Heart left ventricle (tissue), 16 donors: ENCODE measurements around the gene SERINC3. TPM values are rescaled to one million over a fixed set of nuclear protein-coding genes. Genes with fewer than 3 reads are reported as not detected.

Source experiments
- ATAC-seq, 4 donors: fragments of 200-7000 bp; cut with Tn5 transposase; one replicate each; pipeline ENCODE4 v1.9.1; 2020 to 2022; ENCODE audit warnings: moderate library complexity in 4 of 4, mild to moderate bottlenecking in 3 of 4, moderate number of reproducible peaks in 1 of 4
- DNase-seq, 5 donors: peaks; one replicate each; pipeline ENCODE4 v3.0.0-alpha.2; 2020
- H3K27ac ChIP-seq, 12 donors: fragments of 200-600 bp; sonication (generic) in 4 of 12; one replicate each; pipeline versions ENCODE4 v1.5.0 to v1.8.0; 2016 to 2022; ENCODE audit warnings: mild to moderate bottlenecking in 2 of 12
- H3K27me3 ChIP-seq, 9 donors: fragments of 200-600 bp; sonication (generic) in 2 of 9; one replicate each; pipeline versions ENCODE4 v1.5.1 to v1.8.0; 2016 to 2022; ENCODE audit warnings: mild to moderate bottlenecking in 3 of 9
- H3K36me3 ChIP-seq, 9 donors: fragments of 200-600 bp; sonication (generic) in 2 of 9; one replicate each; pipeline versions ENCODE4 v1.5.0 to v1.8.0; 2018 to 2022; ENCODE audit warnings: mild to moderate bottlenecking in 2 of 9
- H3K4me1 ChIP-seq, 12 donors: fragments of 200-600 bp; sonication (generic) in 4 of 12; one replicate each; pipeline versions ENCODE4 v1.5.0 to v1.8.0; 2016 to 2022; ENCODE audit warnings: mild to moderate bottlenecking in 3 of 12
- H3K4me3 ChIP-seq, 12 donors: fragments of 200-600 bp; sonication (generic) in 4 of 12; one replicate each; pipeline versions ENCODE4 v1.5.0 to v1.8.0; 2017 to 2022; ENCODE audit warnings: mild to moderate bottlenecking in 9 of 12, moderate library complexity in 4 of 12
- H3K9me3 ChIP-seq, 12 donors: fragments of 200-600 bp; sonication (generic) in 4 of 12; one replicate each; pipeline versions ENCODE4 v1.5.0 to v1.8.0; 2016 to 2022; ENCODE audit warnings: mild to moderate bottlenecking in 1 of 12
- POLR2A ChIP-seq, 2 donors: fragments of 450-650 bp; IDR thresholded peaks; one replicate each; pipeline ENCODE4 v1.6.1; 2017; ENCODE audit warnings: antibody characterized with exemption in 2 of 2, mild to moderate bottlenecking in 2 of 2, moderate library complexity in 2 of 2
- WGBS, 4 donors: extraction: QIAGEN DNeasy Blood & Tissue Kit in 2 of 4; methylation state at CpG; one replicate each; pipeline versions ENCODE4 v1.1.5 to v1.1.7; 2013 to 2018; 5-methylcytosine and 5-hydroxymethylcytosine counted together
- intact Hi-C, 10 donors: fragments of 100-400 bp; cut with DNase I; formaldehyde crosslinking; loops; one replicate each; pipeline versions ENCODE4 v1.11.1 to v1.14.2; 2022
- polyA plus RNA-seq, 2 donors: library from polyadenylated mRNA; stranded (reverse); fragments of 200-250 nt; gene quantifications; one replicate each; pipeline ENCODE4 v1.2.3, GENCODE V29; 2013
- total RNA-seq, 9 donors: library from RNA; depleted of rRNA in 2 of 9; stranded (reverse); fragments of >200 nt in 2 of 9; fragmentation: NEBNext Ultra II Directional in 3 of 9; extraction: Animal tissue kit (Norgen Biotek cat#: 25700) in 3 of 9; gene quantifications; one replicate each; pipeline versions ENCODE4 v1.1.0 to v1.2.4, GENCODE V29; 2016 to 2023
- TF ChIP-seq, protein P1 (sequence below), 12 donors: fragments of 200-600 bp; sonication (generic) in 4 of 12; IDR thresholded peaks; one replicate each; pipeline versions ENCODE4 v1.5.0 to v1.8.0; 2018 to 2022; ENCODE audit warnings: antibody characterized with exemption in 12 of 12, mild to moderate bottlenecking in 5 of 12
- donor health status: ischemic (EF 13 %, LVEDD 7.1; RV severe dilation, severe dysfunction).
- donor health status: healthy with polysubstance abuse.
- donor health status: DM: no; HTN: yes; CAD: no.
- donor health status: DM: no; HTN: no; CAD: no.
- donor health status: ischemic (EF 25% LVEDD 6.9; RV normal size, moderate dysfunction).
- donor health status: ischemic (EF 25% LVEDD 5.7; RV mildly dilated, moderate dysfunction).
- donor health status: healthy.
- donor health status: DM: yes; HTN: yes; CAD: no.
- donor health status: ischemic (EF 35%, LVEDD 5.7; RV mildly dilated, moderate dysfunction).
- donor health status: nonischemic (EF 11% LVEDD 7.7; RV severe dilation, severe dysfunction).
- donor health status: DM: yes; HTN: yes; CAD: no.
- donor health status: PGD.
- donor health status: ischemic (EF 29% LVEDD 5.4; RV normal size, mild dysfunction).
- donor health status: nonischemic (EF 23%, LVEDD 6.1; RV moderate dilation, normal function).

The SERINC3 gene
- total and polyA plus RNA-seq, 11 donors: 32.9 to 114 (median 96.2) TPM

GRCh38 chr20:44494266-44494665, 27.6 kb downstream of the SERINC3 start:
- Histone ChIP-seq H3K36me3 (peaks cover 0 to 100% (median 96%) of the 10 kb centered on the region in 9 donors), H3K4me3 (no peak overlapping the region), H3K4me1 (peaks cover 0 to 15% (median 3%) of the 10 kb centered on the region in 12 donors), H3K27me3 (no peaks in the 10 kb centered on the region), H3K9me3 (no peaks in the 10 kb centered on the region), H3K27ac (peak overlapping the region in 1 of 12 donors; percentile 27)
- WGBS, 4 donors: 83 to 93% (median 88%) methylated on average over 1 of the region's 1 CpG
- DNase-seq (no peak), ATAC-seq (no peak)
- no peak for TF ChIP-seq POLR2A (IDR thresholded peaks at IDR 0.05)
- TF ChIP-seq, protein P1, sequence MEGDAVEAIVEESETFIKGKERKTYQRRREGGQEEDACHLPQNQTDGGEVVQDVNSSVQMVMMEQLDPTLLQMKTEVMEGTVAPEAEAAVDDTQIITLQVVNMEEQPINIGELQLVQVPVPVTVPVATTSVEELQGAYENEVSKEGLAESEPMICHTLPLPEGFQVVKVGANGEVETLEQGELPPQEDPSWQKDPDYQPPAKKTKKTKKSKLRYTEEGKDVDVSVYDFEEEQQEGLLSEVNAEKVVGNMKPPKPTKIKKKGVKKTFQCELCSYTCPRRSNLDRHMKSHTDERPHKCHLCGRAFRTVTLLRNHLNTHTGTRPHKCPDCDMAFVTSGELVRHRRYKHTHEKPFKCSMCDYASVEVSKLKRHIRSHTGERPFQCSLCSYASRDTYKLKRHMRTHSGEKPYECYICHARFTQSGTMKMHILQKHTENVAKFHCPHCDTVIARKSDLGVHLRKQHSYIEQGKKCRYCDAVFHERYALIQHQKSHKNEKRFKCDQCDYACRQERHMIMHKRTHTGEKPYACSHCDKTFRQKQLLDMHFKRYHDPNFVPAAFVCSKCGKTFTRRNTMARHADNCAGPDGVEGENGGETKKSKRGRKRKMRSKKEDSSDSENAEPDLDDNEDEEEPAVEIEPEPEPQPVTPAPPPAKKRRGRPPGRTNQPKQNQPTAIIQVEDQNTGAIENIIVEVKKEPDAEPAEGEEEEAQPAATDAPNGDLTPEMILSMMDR (IDR thresholded peaks at IDR 0.05): no peak
- intact Hi-C loops: no loop called here

DNA sequence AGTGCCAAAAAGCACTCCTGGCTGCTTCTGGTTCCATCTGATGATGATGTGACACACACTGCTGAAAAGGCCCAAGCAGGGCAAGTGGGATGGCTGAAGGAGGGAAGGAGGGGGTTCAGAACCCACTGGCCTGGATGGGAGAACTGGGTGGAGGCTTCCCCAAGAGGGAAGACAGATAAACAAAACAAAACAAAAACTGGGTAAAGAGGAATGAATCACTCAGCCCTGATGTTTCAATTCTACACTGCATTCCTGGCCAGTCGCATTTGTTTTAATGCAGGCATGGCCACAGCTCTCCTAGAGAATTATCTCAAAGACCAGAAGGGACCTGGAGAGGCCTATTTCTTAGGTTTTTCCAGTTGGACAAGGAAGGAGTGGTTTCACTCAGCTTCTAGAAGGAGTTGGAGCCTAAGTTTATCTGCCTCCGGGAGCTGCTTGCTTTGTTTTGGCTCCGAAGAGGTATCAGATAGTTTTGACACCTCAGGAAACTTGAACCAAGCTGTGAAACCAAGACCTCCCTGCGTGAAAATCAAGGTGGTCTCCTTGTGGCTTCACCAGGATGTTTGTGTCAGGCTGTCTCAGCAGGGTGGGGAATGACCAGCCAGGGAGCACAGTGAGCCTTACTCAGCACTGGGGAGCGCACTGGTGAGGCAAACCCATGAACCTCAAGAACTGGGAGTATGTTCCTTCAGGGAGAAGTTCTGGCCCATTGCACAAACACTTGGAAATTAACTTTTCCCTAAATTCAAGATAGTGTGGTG, 30.1 kb downstream of the SERINC3 start:
- H3K4me3 ChIP-seq: no peak overlapping the region
- peak in 3 of 4 donors; percentile 40 to 66 (median 55) for ATAC-seq
- H3K27me3 ChIP-seq: no peaks in the 10 kb centered on the region
- H3K27ac ChIP-seq: peak overlapping the region in 5 of 12 donors; percentile 7 to 52 (median 27)
- DNase-seq: peak in 1 of 5 donors; percentile 35
- intact Hi-C loops: no loop called here
- WGBS, 4 donors: 58 to 76% (median 72%) methylated on average over 4 to 5 of the region's 5 CpGs
- TF ChIP-seq POLR2A (IDR thresholded peaks at IDR 0.05): no peak
- TF ChIP-seq, protein P1 (IDR thresholded peaks at IDR 0.05): no peak
- H3K36me3 ChIP-seq: peaks cover 0 to 100% (median 94%) of the 10 kb centered on the region in 9 donors
- H3K9me3 ChIP-seq: no peaks in the 10 kb centered on the region
- peaks cover 0 to 15% (median 0%) of the 10 kb centered on the region in 12 donors for H3K4me1 ChIP-seq

- Histone ChIP-seq H3K27me3 (no peaks in the 10 kb centered on the region), H3K27ac (no peak overlapping the region), H3K4me3 (no peak overlapping the region), H3K4me1 (peaks cover 0 to 15% (median 0%) of the 10 kb centered on the region in 12 donors), H3K36me3 (peaks cover 0 to 100% (median 85%) of the 10 kb centered on the region in 9 donors), H3K9me3 (no peaks in the 10 kb centered on the region)
- intact Hi-C loops: no loop called here
- no peak for TF ChIP-seq POLR2A (IDR thresholded peaks at IDR 0.05)
- TF ChIP-seq, protein P1 (IDR thresholded peaks at IDR 0.05): no peak
- ATAC-seq (no peak), DNase-seq (no peak)
- 80 to 88% (median 85%) methylated on average over 3 of the region's 3 CpGs for WGBS, 4 donors
These were observed 31.9 kb downstream of the SERINC3 start for GRCh38 chr20:44489931-44490330.

GRCh38 chr20:44489223-44489622, 32.6 kb downstream of the SERINC3 start:
- intact Hi-C loops: no loop called here
- Histone ChIP-seq H3K27me3 (no peaks in the 10 kb centered on the region), H3K4me1 (peaks cover 0 to 15% (median 0%) of the 10 kb centered on the region in 12 donors), H3K36me3 (peaks cover 0 to 100% (median 85%) of the 10 kb centered on the region in 9 donors), H3K9me3 (no peaks in the 10 kb centered on the region), H3K27ac (no peak overlapping the region), H3K4me3 (no peak overlapping the region)
- ATAC-seq (no peak), DNase-seq (no peak)
- TF ChIP-seq POLR2A (IDR thresholded peaks at IDR 0.05): no peak
- TF ChIP-seq, protein P1 (IDR thresholded peaks at IDR 0.05): no peak
- 80 to 89% (median 85%) methylated on average over 9 of the region's 9 CpGs for WGBS, 4 donors
